ENCODE data around the gene CTSC.

CTSC gene

DNA sequence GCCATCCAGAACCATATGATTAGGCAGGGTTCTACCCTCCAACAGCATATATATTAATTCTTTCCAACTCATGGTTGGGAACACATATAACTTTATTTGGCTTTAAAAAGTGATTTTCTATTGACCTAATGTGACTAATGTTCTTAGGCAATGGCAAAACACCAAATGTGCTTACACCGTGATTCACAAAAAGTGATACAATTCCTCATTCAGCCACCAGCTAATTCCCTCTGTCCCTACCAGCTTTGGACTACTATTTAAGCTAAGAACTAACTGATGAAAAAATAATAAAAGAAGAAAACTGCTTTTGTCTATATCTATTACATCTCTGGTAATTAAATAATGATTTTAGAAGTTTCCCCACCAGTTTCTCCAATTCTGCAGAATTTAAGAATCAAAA, 4.7 kb downstream of the CTSC start:
- Histone ChIP-seq H3K4me3 (IDR thresholded peaks at IDR 0.05; ENCODE audit: insufficient read depth, low read depth, low read length) (no peak overlapping the region), H4K20me1 (ENCODE audit: insufficient read depth) (no peaks in the 10 kb centered on the region), H3K4me2 (no peak overlapping the region), H3K27me3 (ENCODE audit: insufficient read depth, low read depth) (no peaks in the 10 kb centered on the region), H3K4me1 (ENCODE audit: low read depth, poor library complexity, severe bottlenecking) (peaks cover 20% of the 10 kb centered on the region), H2AFZ (ENCODE audit: low read depth) (no peak overlapping the region), H3K9ac (no peak overlapping the region), H3K79me2 (ENCODE audit: insufficient read depth, low read depth) (peaks cover 29% of the 10 kb centered on the region), H3K36me3 (ENCODE audit: insufficient read depth) (peaks cover 5% of the 10 kb centered on the region; the same call in 1 of the 2 replicates), H3K27ac (no peak overlapping the region)
- TF ChIP-seq, protein P1, sequence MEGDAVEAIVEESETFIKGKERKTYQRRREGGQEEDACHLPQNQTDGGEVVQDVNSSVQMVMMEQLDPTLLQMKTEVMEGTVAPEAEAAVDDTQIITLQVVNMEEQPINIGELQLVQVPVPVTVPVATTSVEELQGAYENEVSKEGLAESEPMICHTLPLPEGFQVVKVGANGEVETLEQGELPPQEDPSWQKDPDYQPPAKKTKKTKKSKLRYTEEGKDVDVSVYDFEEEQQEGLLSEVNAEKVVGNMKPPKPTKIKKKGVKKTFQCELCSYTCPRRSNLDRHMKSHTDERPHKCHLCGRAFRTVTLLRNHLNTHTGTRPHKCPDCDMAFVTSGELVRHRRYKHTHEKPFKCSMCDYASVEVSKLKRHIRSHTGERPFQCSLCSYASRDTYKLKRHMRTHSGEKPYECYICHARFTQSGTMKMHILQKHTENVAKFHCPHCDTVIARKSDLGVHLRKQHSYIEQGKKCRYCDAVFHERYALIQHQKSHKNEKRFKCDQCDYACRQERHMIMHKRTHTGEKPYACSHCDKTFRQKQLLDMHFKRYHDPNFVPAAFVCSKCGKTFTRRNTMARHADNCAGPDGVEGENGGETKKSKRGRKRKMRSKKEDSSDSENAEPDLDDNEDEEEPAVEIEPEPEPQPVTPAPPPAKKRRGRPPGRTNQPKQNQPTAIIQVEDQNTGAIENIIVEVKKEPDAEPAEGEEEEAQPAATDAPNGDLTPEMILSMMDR (conservative IDR thresholded peaks at IDR 0.05; ENCODE audit: low read depth, low read length), result no peak

DNA sequence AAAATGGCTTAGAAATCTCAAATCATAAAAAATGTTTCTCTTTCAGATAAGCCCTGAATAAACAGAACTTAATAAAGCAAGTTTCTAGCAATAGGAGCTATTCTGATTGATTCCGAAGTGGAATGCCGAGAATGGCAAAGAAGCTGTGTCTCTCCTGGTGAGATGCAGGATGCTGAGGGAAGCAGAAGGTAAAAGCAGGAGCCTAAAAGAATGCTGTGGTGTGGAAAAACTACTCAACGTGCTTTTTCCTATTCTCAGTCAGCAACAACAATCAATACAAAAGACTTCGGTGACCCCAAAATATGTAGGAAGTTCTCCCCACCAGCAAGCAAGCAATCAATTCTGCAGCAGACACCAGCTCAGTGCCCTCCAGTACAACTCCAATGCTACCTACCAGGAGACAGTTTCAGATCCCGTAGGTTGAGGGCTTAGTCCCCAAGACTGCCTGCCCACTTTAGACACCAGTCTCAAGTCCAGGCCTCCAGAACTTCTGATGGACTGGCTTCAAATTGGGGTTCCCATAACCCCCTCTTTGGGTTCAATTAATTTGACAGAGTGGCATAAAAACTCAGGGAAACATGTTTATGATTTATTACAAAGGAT, 6.6 kb downstream of the CTSC start:
- Histone ChIP-seq H3K36me3 (ENCODE audit: insufficient read depth) (peaks cover 5% of the 10 kb centered on the region; the same call in 1 of the 2 replicates), H3K9ac (no peak overlapping the region), H3K4me1 (ENCODE audit: low read depth, poor library complexity, severe bottlenecking) (peaks cover 20% of the 10 kb centered on the region), H2AFZ (ENCODE audit: low read depth) (no peak overlapping the region), H3K4me2 (no peak overlapping the region), H4K20me1 (ENCODE audit: insufficient read depth) (no peaks in the 10 kb centered on the region), H3K27me3 (ENCODE audit: insufficient read depth, low read depth) (no peaks in the 10 kb centered on the region), H3K27ac (no peak overlapping the region), H3K4me3 (IDR thresholded peaks at IDR 0.05; ENCODE audit: insufficient read depth, low read depth, low read length) (no peak overlapping the region), H3K79me2 (ENCODE audit: insufficient read depth, low read depth) (peaks cover 20% of the 10 kb centered on the region)
- TF ChIP-seq, protein P1 (conservative IDR thresholded peaks at IDR 0.05; ENCODE audit: low read depth, low read length), result no peak

DNA sequence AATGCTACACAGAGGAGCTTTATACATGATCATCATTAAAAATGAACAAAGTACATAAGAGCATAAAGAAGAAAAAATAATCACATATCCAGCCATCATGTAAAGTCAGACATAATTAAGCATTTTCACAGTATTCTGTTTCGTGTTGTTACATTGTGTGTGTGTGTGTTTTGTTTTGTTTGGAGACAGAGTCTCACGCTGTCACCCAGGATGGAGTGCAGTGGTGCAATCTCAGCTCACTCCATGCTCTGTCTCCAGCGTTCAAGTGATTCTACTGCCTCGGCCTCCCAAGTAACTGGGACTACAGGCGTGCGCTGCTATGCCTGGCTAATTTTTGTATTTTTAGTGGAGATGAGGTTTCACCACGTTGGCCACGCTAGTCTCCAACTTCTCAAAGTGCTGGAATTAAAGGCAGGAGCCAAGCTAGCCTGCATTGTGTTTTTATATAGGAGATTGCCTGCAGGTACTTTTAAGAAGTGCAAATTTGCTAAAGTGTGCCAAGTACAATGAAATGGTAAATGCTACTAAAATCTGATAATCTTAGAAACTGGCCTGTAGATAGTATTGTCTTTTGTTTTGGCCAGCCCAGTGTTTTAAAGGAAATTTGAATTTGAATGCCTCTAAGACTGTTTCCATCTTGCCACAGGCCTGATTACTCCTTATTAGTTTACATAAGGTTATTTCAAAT, 7.8 kb downstream of the CTSC start:
- Histone ChIP-seq H3K36me3 (ENCODE audit: insufficient read depth) (peaks cover 5% of the 10 kb centered on the region; the same call in 1 of the 2 replicates), H3K9ac (no peak overlapping the region), H3K4me3 (IDR thresholded peaks at IDR 0.05; ENCODE audit: insufficient read depth, low read depth, low read length) (no peak overlapping the region), H2AFZ (ENCODE audit: low read depth) (no peak overlapping the region), H3K27me3 (ENCODE audit: insufficient read depth, low read depth) (no peaks in the 10 kb centered on the region), H3K4me1 (ENCODE audit: low read depth, poor library complexity, severe bottlenecking) (peaks cover 8% of the 10 kb centered on the region), H3K27ac (no peak overlapping the region), H3K79me2 (ENCODE audit: insufficient read depth, low read depth) (peaks cover 8% of the 10 kb centered on the region; the same call in 1 of the 2 replicates), H3K4me2 (no peak overlapping the region), H4K20me1 (ENCODE audit: insufficient read depth) (no peaks in the 10 kb centered on the region)
- TF ChIP-seq, protein P1 (conservative IDR thresholded peaks at IDR 0.05; ENCODE audit: low read depth, low read length), result no peak

DNA sequence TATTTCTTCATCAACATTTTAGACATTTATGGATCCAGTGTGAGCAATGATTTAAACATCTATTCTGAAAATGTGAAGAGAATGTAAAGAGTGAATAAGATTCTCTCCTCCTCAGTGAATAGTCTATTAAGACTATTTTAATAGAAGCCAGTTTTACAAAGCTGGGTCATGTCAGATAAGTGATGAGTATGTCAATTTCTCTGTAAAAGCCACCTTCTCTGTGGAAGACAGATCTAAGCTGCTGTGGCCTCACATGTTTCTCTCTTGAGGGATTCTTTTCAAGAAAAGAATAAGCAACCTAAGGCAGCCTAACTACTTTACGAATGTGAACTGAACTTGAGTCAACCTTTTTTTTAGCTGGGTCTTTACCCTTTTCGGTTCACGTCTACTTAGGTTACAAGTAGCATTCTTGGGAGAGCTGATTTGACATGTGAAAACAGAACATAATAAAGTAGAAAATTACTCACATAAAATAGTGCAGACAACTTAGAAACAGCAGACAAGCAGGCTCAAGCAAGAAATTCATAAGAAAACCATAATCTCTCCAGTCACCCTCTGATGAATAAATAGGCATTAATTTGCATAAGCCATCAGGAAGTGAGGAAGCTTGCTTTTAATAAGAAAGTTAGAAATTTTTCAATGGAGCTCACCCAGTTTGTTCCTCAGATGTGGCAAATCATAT, 9.9 kb downstream of the CTSC start:
- Histone ChIP-seq H3K4me1 (ENCODE audit: low read depth, poor library complexity, severe bottlenecking) (no peaks in the 10 kb centered on the region), H3K79me2 (ENCODE audit: insufficient read depth, low read depth) (no peaks in the 10 kb centered on the region), H3K4me3 (IDR thresholded peaks at IDR 0.05; ENCODE audit: insufficient read depth, low read depth, low read length) (no peak overlapping the region), H3K27me3 (ENCODE audit: insufficient read depth, low read depth) (no peaks in the 10 kb centered on the region), H4K20me1 (ENCODE audit: insufficient read depth) (no peaks in the 10 kb centered on the region), H3K9ac (no peak overlapping the region), H3K4me2 (no peak overlapping the region), H2AFZ (ENCODE audit: low read depth) (no peak overlapping the region), H3K36me3 (ENCODE audit: insufficient read depth) (peaks cover 5% of the 10 kb centered on the region; the same call in 1 of the 2 replicates), H3K27ac (no peak overlapping the region)
- TF ChIP-seq, protein P1 (conservative IDR thresholded peaks at IDR 0.05; ENCODE audit: low read depth, low read length), result no peak
